HG03064 (cell line): ENCODE measurements around the gene PKN2.
"Not testable (repeated sequence)": the region's sequence is repeated elsewhere in the genome, so short reads cannot be mapped to it uniquely, and the experiment has no call there.

ENCODE experiments used
- ATAC-seq: cut with Tn5 transposase; IDR thresholded peaks from one replicate; pipeline ENCODE4 v1.9.1; 2021; ENCODE audit warnings: low read depth; ENCODE audit not compliant: unreplicated experiment

PKN2 gene

DNA sequence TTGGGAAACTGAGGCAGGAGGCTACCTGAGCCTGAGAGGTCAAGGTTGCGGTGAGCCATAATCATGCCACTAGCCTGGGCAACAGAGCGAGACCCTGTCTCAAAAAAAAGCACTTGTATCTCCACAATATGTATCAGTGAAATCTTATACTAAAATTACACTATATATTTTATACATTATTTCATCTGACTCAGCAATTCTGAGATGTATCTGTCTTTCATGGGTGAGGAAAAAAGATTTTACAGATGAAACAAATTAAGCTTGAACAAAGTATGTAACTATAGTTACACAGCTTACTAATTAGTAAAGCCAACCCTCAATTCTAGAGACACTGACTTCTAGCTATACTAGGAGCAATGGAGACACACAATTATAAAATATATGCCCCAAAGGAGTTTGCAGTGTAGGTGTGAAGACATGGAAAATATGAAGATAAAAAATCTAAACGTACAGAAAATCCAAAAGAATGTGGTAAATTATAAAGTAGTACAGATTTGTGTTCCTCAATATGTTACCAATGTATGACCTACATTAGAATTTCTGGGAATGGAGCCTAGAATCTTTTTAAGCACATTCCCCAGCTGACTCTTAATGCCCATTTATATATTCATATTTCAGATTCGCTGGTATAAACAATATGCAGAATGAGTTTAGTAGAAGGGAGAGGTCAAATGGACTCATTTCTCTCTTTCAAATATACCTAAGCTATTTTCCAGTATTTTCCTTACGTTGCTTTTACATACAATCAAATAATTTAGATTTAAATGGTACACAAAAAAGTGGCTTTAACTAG is 192.7 kb downstream of the PKN2 start:
- no peak for ATAC-seq

DNA sequence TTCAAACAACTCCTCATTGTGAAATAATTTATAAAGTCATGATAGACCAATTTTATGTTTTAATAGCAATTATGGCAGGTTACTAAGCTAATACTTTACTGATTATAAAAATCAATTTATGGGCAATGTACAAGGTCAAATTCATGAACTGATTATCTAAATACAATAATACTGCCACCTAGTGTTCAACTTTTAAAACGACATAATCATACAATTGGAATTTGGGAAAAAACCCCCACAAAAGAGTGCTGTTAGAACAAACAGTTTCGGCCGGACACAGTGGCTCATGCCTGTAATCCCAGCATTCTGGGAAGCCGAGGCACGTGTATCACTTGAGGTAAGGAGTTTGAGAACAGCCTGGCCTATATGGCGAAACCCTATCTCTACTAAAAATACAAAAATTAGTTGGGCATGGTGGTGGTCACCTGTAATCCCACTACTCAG is 193.3 kb downstream of the PKN2 start:
- no peak for ATAC-seq

DNA sequence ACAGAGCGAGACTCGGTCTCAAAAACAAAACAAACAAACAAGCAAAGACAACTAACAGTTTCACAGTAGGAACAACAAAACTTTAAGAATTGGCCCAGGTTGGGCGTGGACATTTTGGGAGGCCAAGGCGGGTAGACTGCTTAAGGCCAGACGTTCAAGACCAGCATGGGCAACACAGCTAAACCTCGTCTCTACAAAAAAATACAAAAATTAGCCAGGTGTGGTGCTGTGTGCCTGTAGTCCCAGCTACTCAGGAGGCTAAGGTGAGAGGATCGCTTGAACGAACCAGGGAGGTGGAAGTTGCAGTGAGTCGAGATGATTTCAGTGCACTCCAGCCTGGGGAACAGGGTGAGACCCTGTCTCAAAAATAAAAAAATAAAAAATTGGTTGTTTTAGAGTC is 193.8 kb downstream of the PKN2 start:
- no peak for ATAC-seq

DNA sequence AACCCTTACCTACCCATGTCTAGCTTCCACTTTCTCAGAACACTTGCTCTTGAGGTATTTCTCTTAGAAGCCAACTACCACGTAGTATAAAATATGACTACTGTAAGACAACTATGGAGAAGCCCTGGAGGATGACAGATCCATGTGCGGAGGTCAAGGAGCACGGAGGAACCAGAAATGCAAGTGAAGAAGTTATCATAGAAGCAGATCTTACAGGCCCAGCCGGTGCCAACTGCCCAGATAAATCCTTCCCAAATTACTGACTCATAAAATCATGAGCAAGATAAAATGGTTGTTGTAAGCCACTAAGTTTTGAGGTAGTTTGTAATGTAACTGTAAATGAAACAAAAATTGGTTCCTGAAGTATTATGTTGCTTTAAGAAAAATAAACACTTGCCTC is 194.7 kb downstream of the PKN2 start:
- ATAC-seq = no peak

DNA sequence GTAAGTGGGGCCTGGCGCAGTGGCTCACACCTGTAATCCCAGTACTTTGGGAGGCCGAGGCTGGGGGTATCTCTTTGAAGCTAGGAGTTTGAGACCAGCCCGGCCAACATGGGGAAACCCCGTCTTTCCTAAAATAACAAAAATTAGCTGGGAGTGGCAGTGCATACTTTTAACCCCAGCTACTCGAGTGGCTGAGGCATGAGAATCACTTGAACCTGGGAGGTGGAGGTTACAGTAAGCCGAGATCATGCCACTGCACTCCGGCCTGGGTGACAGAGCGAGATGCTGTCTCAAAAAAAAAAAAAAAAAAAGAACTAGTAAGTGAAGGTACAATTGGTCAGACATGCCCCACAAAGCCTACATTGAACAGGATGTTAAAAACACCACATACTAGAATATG is 196.6 kb downstream of the PKN2 start:
- not testable (repeated sequence) for ATAC-seq

DNA sequence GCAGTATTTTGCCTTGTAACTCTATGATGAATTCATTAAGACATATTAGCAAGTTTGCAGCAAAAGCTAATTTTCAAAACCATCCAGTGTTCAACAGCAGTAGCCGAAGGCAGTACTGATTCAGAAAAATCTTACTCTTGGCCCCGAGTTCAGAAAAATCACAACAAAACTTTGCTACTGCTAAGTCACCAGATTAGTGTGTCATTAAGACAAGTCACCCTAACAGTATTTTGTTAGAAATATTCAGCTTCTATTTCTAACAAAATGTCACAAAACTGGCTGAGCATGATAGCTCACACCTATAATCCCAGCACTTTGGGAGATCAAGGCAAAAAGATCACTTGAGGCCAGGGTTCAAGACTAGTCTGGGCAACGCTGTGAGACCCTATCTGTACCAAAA is 199.1 kb downstream of the PKN2 start:
- no peak for ATAC-seq
